Small intestine (tissue), 16 donors: Measurements from ENCODE around the gene PPP1CA. TPM values are rescaled to one million over a fixed set of nuclear protein-coding genes. Genes with fewer than 3 reads are reported as not detected.

ENCODE experiments used
- DNase-seq, 2 donors: peaks; one replicate each; pipeline versions ENCODE4 v3.0.0 to v3.0.0-alpha.2; 2013
- FAIRE-seq: peaks from 2 replicates; lab custom pipeline; 2012; peaks lifted over from hg19 to GRCh38; lab: Jason Lieb, UNC
- H3K27ac ChIP-seq, 3 donors: one replicate each; pipeline ENCODE4 v1.5.1; 2013; ENCODE audit warnings: low read length in 2 of 3, mild to moderate bottlenecking in 2 of 3, control low read depth in 1 of 3, inconsistent platforms in 1 of 3, low read depth in 1 of 3, moderate library complexity in 1 of 3
- H3K27me3 ChIP-seq, 3 donors: one replicate each; pipeline ENCODE4 v1.6.1; 2013; ENCODE audit warnings: low read length in 3 of 3, inconsistent platforms in 1 of 3; ENCODE audit not compliant: control insufficient read depth in 3 of 3, insufficient read depth in 3 of 3
- H3K36me3 ChIP-seq, 3 donors: one replicate each; pipeline ENCODE4 v1.6.1; 2013; ENCODE audit warnings: low read length in 3 of 3, inconsistent platforms in 1 of 3, low read depth in 1 of 3, mild to moderate bottlenecking in 1 of 3, moderate library complexity in 1 of 3; ENCODE audit not compliant: control insufficient read depth in 3 of 3, insufficient read depth in 2 of 3
- H3K4me1 ChIP-seq, 3 donors: one replicate each; pipeline ENCODE4 v1.6.1; 2013; ENCODE audit warnings: low read length in 2 of 3, inconsistent platforms in 1 of 3, low read depth in 1 of 3, mild to moderate bottlenecking in 1 of 3, moderate library complexity in 1 of 3; ENCODE audit not compliant: control insufficient read depth in 3 of 3, insufficient read depth in 2 of 3
- H3K4me3 ChIP-seq, 3 donors: one replicate each; pipeline ENCODE4 v1.5.1; 2013; ENCODE audit warnings: low read length in 3 of 3, control low read depth in 1 of 3, inconsistent platforms in 1 of 3, low read depth in 1 of 3, mild to moderate bottlenecking in 1 of 3, moderate library complexity in 1 of 3
- H3K9me3 ChIP-seq, 2 donors: one replicate each; pipeline ENCODE4 v1.6.1; 2013; ENCODE audit warnings: low read depth in 1 of 2, low read length in 1 of 2; ENCODE audit not compliant: control insufficient read depth in 2 of 2, insufficient read depth in 1 of 2
- WGBS, 3 donors: extraction: QIAGEN DNeasy Blood & Tissue Kit; methylation state at CpG; one replicate each; pipeline ENCODE4 v1.1.7; 2013; 5-methylcytosine and 5-hydroxymethylcytosine counted together
- long read RNA-seq, 10 donors: transcript quantifications; one replicate each; lab custom pipeline, GENCODE V29; 2026
- polyA plus RNA-seq, 4 donors: library from polyadenylated mRNA; stranded (reverse) in 3 of 4; unstranded in 1 of 4; fragments of 200-250 nt in 3 of 4; fragments of 120-200 nt in 1 of 4; gene quantifications; one replicate each; pipeline versions ENCODE4 v1.2.1 to v1.2.3, GENCODE V29; 2013
- donor health status: healthy with polysubstance abuse.
- donor health status: control.
- donor health status: control.
- donor health status: Bipolar disorder and iron deficiency.
- donor health status: healthy.

PPP1CA gene
- 100 to 1,000 TPM; 123 to 211 (median 187) TPM for polyA plus RNA-seq
- long read RNA-seq, donor 1, transcript PPP1CA-202 (6 exons, 1,054 nt) = minor isoform, 5 of 163 reads
- long read RNA-seq, donor 1, transcript PPP1CA-204 (6 exons, 1,677 nt) = minor isoform, 6 of 163 reads
- long read RNA-seq, donor 1, transcript PPP1CA-203 (7 exons, 1,476 nt) = major isoform, 118 of 163 reads
- long read RNA-seq, donor 1, partial matches to known transcripts = 34 of 163 reads
- long read RNA-seq, donor 1, other reads (novel, unspliced or antisense) = 0 of 163 reads
- long read RNA-seq, donor 2, transcript PPP1CA-203 (7 exons, 1,476 nt) = major isoform, 23 of 33 reads
- long read RNA-seq, donor 2, partial matches to known transcripts = 8 of 33 reads
- long read RNA-seq, donor 2, other reads (novel, unspliced or antisense) = 0 of 33 reads
- long read RNA-seq, donor 3, transcript PPP1CA-203 (7 exons, 1,476 nt) = major isoform, 36 of 60 reads
- long read RNA-seq, donor 3, partial matches to known transcripts = 18 of 60 reads
- long read RNA-seq, donor 3, other reads (novel, unspliced or antisense) = 0 of 60 reads
- long read RNA-seq, donor 4, partial matches to known transcripts = 0 of 1 reads
- long read RNA-seq, donor 4, other reads (novel, unspliced or antisense) = 0 of 1 reads
- long read RNA-seq, donor 5, transcript PPP1CA-203 (7 exons, 1,476 nt) = major isoform, 17 of 18 reads
- long read RNA-seq, donor 5, partial matches to known transcripts = 0 of 18 reads
- long read RNA-seq, donor 5, other reads (novel, unspliced or antisense) = 0 of 18 reads
- long read RNA-seq, donor 6, transcript PPP1CA-203 (7 exons, 1,476 nt) = major isoform, 44 of 65 reads
- long read RNA-seq, donor 6, partial matches to known transcripts = 15 of 65 reads
- long read RNA-seq, donor 6, other reads (novel, unspliced or antisense) = 0 of 65 reads
- long read RNA-seq, donor 7 = 0 reads
- long read RNA-seq, donor 8, partial matches to known transcripts = 0 of 3 reads
- long read RNA-seq, donor 8, other reads (novel, unspliced or antisense) = 0 of 3 reads
- long read RNA-seq, donor 9, transcript PPP1CA-203 (7 exons, 1,476 nt) = major isoform, 11 of 12 reads
- long read RNA-seq, donor 9, partial matches to known transcripts = 0 of 12 reads
- long read RNA-seq, donor 9, other reads (novel, unspliced or antisense) = 0 of 12 reads
- long read RNA-seq, donor 10, transcript PPP1CA-203 (7 exons, 1,476 nt) = major isoform, 68 of 85 reads
- long read RNA-seq, donor 10, partial matches to known transcripts = 12 of 85 reads
- long read RNA-seq, donor 10, other reads (novel, unspliced or antisense) = 0 of 85 reads

GRCh38 chr11:67401495-67402191 is at the start of gene PPP1CA:
Gene PPP1CA, minus strand, starts transcription at chr11:67401858. Its CDS starts 76 bp downstream, at chr11:67401782.
- H3K4me3 ChIP-seq = peak within 1 kb of the TSS; percentile 76 to 97 (median 81)
- WGBS, 3 donors = 0 to 1% (median 1%) methylated on average over 24 to 73 of the region's 73 CpGs
- no peaks in the 10 kb centered on the region for H3K27me3 ChIP-seq
- H3K27ac ChIP-seq = peak within 1 kb of the TSS; percentile 78 to 98 (median 92)
- H3K36me3 ChIP-seq = peaks cover 12 to 43% (median 19%) of the 10 kb centered on the region in 3 donors
- H3K9me3 ChIP-seq = no peaks in the 10 kb centered on the region
- peaks cover 3 to 35% (median 4%) of the 10 kb centered on the region in 3 donors for H3K4me1 ChIP-seq
- FAIRE-seq = no peak
- peak; percentile 88 to 94 for DNase-seq

GRCh38 chr11:67450796-67451657 is 49.4 kb upstream of the PPP1CA start:
- no peak for FAIRE-seq

GRCh38 chr11:67449116-67449844 is 47.6 kb upstream of the PPP1CA start:
- H3K27ac ChIP-seq = peak overlapping the region in 1 of 3 donors; percentile 1
- WGBS, 3 donors = 45 to 58% (median 49%) methylated on average over 9 of the region's 9 CpGs
- DNase-seq (no peak), FAIRE-seq (no peak)
- H3K4me3 ChIP-seq = no peak overlapping the region
- peaks cover 0 to 4% (median 2%) of the 10 kb centered on the region in 3 donors for H3K4me1 ChIP-seq
- H3K36me3 ChIP-seq = peaks cover 0 to 2% (median 0%) of the 10 kb centered on the region in 3 donors
- H3K9me3 ChIP-seq = no peaks in the 10 kb centered on the region
- H3K27me3 ChIP-seq = no peaks in the 10 kb centered on the region

More at GRCh38 chr11:67450796-67451657, 49.4 kb upstream of the PPP1CA start:
- H3K4me1 ChIP-seq = no peaks in the 10 kb centered on the region
- no peak overlapping the region for H3K4me3 ChIP-seq
- H3K9me3 ChIP-seq = no peaks in the 10 kb centered on the region
- no peaks in the 10 kb centered on the region for H3K27me3 ChIP-seq
- H3K27ac ChIP-seq = no peak overlapping the region
- DNase-seq = no peak
- WGBS, 3 donors = 89 to 95% (median 90%) methylated on average over 25 of the region's 25 CpGs
- H3K36me3 ChIP-seq = no peaks in the 10 kb centered on the region

GRCh38 chr11:67448220-67448609 is 46.6 kb upstream of the PPP1CA start:
- H3K4me3 ChIP-seq = no peak overlapping the region
- H3K36me3 ChIP-seq = peaks cover 0 to 2% (median 0%) of the 10 kb centered on the region in 3 donors
- H3K9me3 ChIP-seq = no peaks in the 10 kb centered on the region
- H3K4me1 ChIP-seq = peaks cover 0 to 5% (median 2%) of the 10 kb centered on the region in 3 donors
- 36 to 83% (median 55%) methylated on average over 7 of the region's 7 CpGs for WGBS, 3 donors
- H3K27ac ChIP-seq = no peak overlapping the region
- no peaks in the 10 kb centered on the region for H3K27me3 ChIP-seq
- FAIRE-seq (no peak), DNase-seq (peak in 1 of 2 donors; percentile 69)

GRCh38 chr11:67445515-67445914 is 43.9 kb upstream of the PPP1CA start:
- H3K4me3 ChIP-seq = no peak overlapping the region
- peak overlapping the region in 2 of 3 donors; percentile 14 to 41 for H3K27ac ChIP-seq
- DNase-seq = no peak
- H3K36me3 ChIP-seq = peaks cover 0 to 23% (median 0%) of the 10 kb centered on the region in 3 donors
- FAIRE-seq = no peak
- no peaks in the 10 kb centered on the region for H3K27me3 ChIP-seq
- peaks cover 0 to 14% (median 2%) of the 10 kb centered on the region in 3 donors for H3K4me1 ChIP-seq
- WGBS, 3 donors = 82 to 87% (median 83%) methylated on average over 4 to 5 of the region's 5 CpGs
- no peaks in the 10 kb centered on the region for H3K9me3 ChIP-seq

- 32 to 38% (median 37%) methylated on average over 35 to 45 of the region's 45 CpGs for WGBS, 3 donors
- Histone ChIP-seq H3K27me3 (no peaks in the 10 kb centered on the region), H3K4me1 (peaks cover 0 to 14% (median 5%) of the 10 kb centered on the region in 3 donors), H3K36me3 (peaks cover 0 to 50% (median 0%) of the 10 kb centered on the region in 3 donors), H3K9me3 (no peaks in the 10 kb centered on the region), H3K4me3 (peak overlapping the region; percentile 64 to 98 (median 66)), H3K27ac (peak overlapping the region; percentile 66 to 87 (median 74))
- no peak for FAIRE-seq
- DNase-seq = no peak
These were observed 41.1 kb upstream of the PPP1CA start for GRCh38 chr11:67442504-67443404.
